OCI-LY3 (cell line): ENCODE results near the gene TCTN2.

Experiments used
- H2AFZ ChIP-seq: fragments of 200-600, 300-600 bp; shearing (Covaris generic); 2 replicates; pipeline ENCODE4 v1.6.0; 2014; ENCODE audit warnings: antibody characterized with exemption, low read depth, low read length
- H3K27ac ChIP-seq: fragments of 200-600, 300-600 bp; sonication (generic); 2 replicates; pipeline ENCODE4 v1.5.1; 2014; ENCODE audit warnings: mild to moderate bottlenecking, low read length, moderate library complexity, mixed read lengths
- H3K27me3 ChIP-seq: fragments of 200-600, 300-600 bp; sonication (generic); 2 replicates; pipeline ENCODE4 v1.6.1; 2014; ENCODE audit warnings: low read depth, low read length, mixed read lengths
- H3K36me3 ChIP-seq: fragments of 200-600, 300-600 bp; sonication (generic); replicated peaks from 2 replicates; pipeline ENCODE3; 2014; ENCODE audit warnings: low read depth, low read length, mixed read lengths
- H3K4me1 ChIP-seq: fragments of 300-600, 200-600 bp; sonication (generic); 2 replicates; pipeline ENCODE4 v1.6.1; 2014; ENCODE audit warnings: low read length, mixed read lengths
- H3K4me2 ChIP-seq: fragments of 200-600, 300-600 bp; sonication (generic); 2 replicates; pipeline ENCODE4 v1.6.1; 2014; ENCODE audit warnings: low read length, mixed read lengths
- H3K4me3 ChIP-seq: fragments of 300-600, 200-600 bp; sonication (generic); 2 replicates; pipeline ENCODE4 v1.5.1; 2014; ENCODE audit warnings: antibody characterized with exemption, mild to moderate bottlenecking, low read length, moderate library complexity
- H3K79me2 ChIP-seq: fragments of 300-600, 200-600 bp; shearing (Covaris generic); 2 replicates; pipeline ENCODE4 v1.6.1; 2014; ENCODE audit warnings: mild to moderate bottlenecking, low read length, mixed read lengths
- H3K9ac ChIP-seq: fragments of 300-600, 200-600 bp; shearing (Covaris generic); 2 replicates; pipeline ENCODE4 v1.6.0; 2014; ENCODE audit warnings: mild to moderate bottlenecking, low read length, moderate library complexity
- H3K9me3 ChIP-seq: fragments of 200-600, 300-600 bp; shearing (Covaris generic); 2 replicates; pipeline ENCODE4 v1.6.1; 2014; ENCODE audit warnings: low read length, mixed read lengths; ENCODE audit not compliant: insufficient read depth
- H4K20me1 ChIP-seq: fragments of 200-600, 300-600 bp; sonication (generic); 2 replicates; pipeline ENCODE4 v1.6.1; 2016; ENCODE audit warnings: low read length, mixed read lengths; ENCODE audit not compliant: insufficient read depth
- CTCF ChIP-seq: fragments of 200-600, 300-600 bp; sonication (generic); IDR thresholded peaks from 2 replicates; pipeline ENCODE4 v1.5.1; 2014; ENCODE audit warnings: antibody characterized with exemption, low read length, low read depth
- EZH2phosphoT487 ChIP-seq: fragments of 200-600 bp; shearing (Covaris generic); IDR thresholded peaks from 2 replicates; pipeline ENCODE4 v1.6.1; 2018; ENCODE audit warnings: antibody characterized with exemption, mixed run types, low read depth

The TCTN2 gene

GRCh38 chr12:123720141-123720814 is 49.4 kb downstream of the TCTN2 start:
- Histone ChIP-seq H4K20me1 (no peaks in the 10 kb centered on the region), H2AFZ (no peak overlapping the region), H3K4me1 (peaks cover 17% of the 10 kb centered on the region), H3K4me3 (no peak overlapping the region), H3K9me3 (no peaks in the 10 kb centered on the region), H3K79me2 (no peaks in the 10 kb centered on the region), H3K27ac (no peak overlapping the region), H3K4me2 (no peak overlapping the region), H3K36me3 (peaks cover 11% of the 10 kb centered on the region), H3K27me3 (no peaks in the 10 kb centered on the region), H3K9ac (no peak overlapping the region)
- TF ChIP-seq CTCF = no peak
- TF ChIP-seq EZH2phosphoT487 = no peak

GRCh38 chr12:123721245-123721644 is 50.3 kb downstream of the TCTN2 start:
- no peak overlapping the region for H3K4me3 ChIP-seq
- no peaks in the 10 kb centered on the region for H3K9me3 ChIP-seq
- no peak overlapping the region for H3K9ac ChIP-seq
- H3K79me2 ChIP-seq = no peaks in the 10 kb centered on the region
- TF ChIP-seq EZH2phosphoT487 (no peak), CTCF (no peak; the same call in 1 of the 2 replicates)
- no peak overlapping the region for H3K4me2 ChIP-seq
- no peaks in the 10 kb centered on the region for H4K20me1 ChIP-seq
- peaks cover 15% of the 10 kb centered on the region for H3K4me1 ChIP-seq
- no peak overlapping the region for H2AFZ ChIP-seq
- H3K27ac ChIP-seq = no peak overlapping the region
- H3K36me3 ChIP-seq = peaks cover 17% of the 10 kb centered on the region
- H3K27me3 ChIP-seq = no peaks in the 10 kb centered on the region

- no peak overlapping the region for H3K27ac ChIP-seq
- no peak overlapping the region for H3K9ac ChIP-seq
- peaks cover 30% of the 10 kb centered on the region for H3K36me3 ChIP-seq
- no peaks in the 10 kb centered on the region for H4K20me1 ChIP-seq
- no peak overlapping the region for H2AFZ ChIP-seq
- TF ChIP-seq CTCF (no peak), EZH2phosphoT487 (no peak)
- peaks cover 15% of the 10 kb centered on the region for H3K4me1 ChIP-seq
- H3K27me3 ChIP-seq = no peaks in the 10 kb centered on the region
- H3K4me3 ChIP-seq = no peak overlapping the region
- H3K79me2 ChIP-seq = no peaks in the 10 kb centered on the region
- no peak overlapping the region for H3K4me2 ChIP-seq
- H3K9me3 ChIP-seq = no peaks in the 10 kb centered on the region
These were observed 52.1 kb downstream of the TCTN2 start for GRCh38 chr12:123723011-123723410.

GRCh38 chr12:123723765-123724164 is 52.9 kb downstream of the TCTN2 start:
- Histone ChIP-seq H3K4me2 (peak overlapping the region; percentile 10), H3K27ac (no peak overlapping the region), H3K9ac (no peak overlapping the region), H3K27me3 (no peaks in the 10 kb centered on the region), H3K4me3 (no peak overlapping the region), H3K36me3 (peaks cover 34% of the 10 kb centered on the region), H3K9me3 (no peaks in the 10 kb centered on the region), H4K20me1 (no peaks in the 10 kb centered on the region), H2AFZ (no peak overlapping the region), H3K4me1 (peaks cover 15% of the 10 kb centered on the region), H3K79me2 (no peaks in the 10 kb centered on the region)
- no peak for TF ChIP-seq CTCF
- TF ChIP-seq EZH2phosphoT487 = no peak
